HL-60 (cell line): ENCODE results near the gene RBMS3.

Experiments used
- CTCF ChIP-seq: IDR thresholded peaks from one replicate; pipeline ENCODE4 v1.5.1; 2011; ENCODE audit warnings: low read length, control low read depth, inconsistent platforms; ENCODE audit not compliant: insufficient read depth
- GABPA ChIP-seq: IDR thresholded peaks from 2 replicates; pipeline ENCODE4 v1.6.1; 2012; ENCODE audit warnings: low read depth
- POLR2AphosphoS5 ChIP-seq: IDR thresholded peaks from 2 replicates; pipeline ENCODE4 v1.6.1; 2012; ENCODE audit warnings: low read depth
- REST ChIP-seq: IDR thresholded peaks from 2 replicates; pipeline ENCODE4 v1.6.1; 2012; ENCODE audit warnings: low read depth; ENCODE audit not compliant: insufficient replicate concordance

DNA sequence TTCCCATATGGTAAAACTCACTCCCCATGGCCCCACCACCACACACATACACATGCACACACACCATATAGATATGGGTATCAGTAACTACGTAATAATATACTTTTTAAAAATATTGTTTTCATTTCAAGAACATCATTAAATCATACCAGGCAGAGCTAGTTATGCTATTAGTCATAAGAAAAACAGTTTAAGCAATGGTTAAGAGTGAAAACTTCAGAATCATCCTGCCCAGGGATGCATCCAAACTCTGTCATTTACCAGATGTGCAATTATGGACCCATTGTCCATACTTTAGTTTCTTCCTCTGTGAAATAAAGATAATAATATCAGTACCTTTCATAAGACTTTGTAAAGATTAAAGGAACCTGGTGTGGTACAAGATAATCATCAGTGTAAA, 608.3 kb downstream of the RBMS3 start:
- TF ChIP-seq CTCF (no peak), POLR2AphosphoS5 (no peak), REST (no peak), GABPA (no peak)
